ENCODE data around the gene LDLRAD4. TPM values are rescaled to one million over a fixed set of nuclear protein-coding genes. Genes with fewer than 3 reads are reported as not detected.
A peak's percentile ranks its signal among the peaks of the same experiment; 100 is the strongest.

Gene LDLRAD4
- total RNA-seq, 1 donor from 2014 or later = 18.4 TPM

DNA sequence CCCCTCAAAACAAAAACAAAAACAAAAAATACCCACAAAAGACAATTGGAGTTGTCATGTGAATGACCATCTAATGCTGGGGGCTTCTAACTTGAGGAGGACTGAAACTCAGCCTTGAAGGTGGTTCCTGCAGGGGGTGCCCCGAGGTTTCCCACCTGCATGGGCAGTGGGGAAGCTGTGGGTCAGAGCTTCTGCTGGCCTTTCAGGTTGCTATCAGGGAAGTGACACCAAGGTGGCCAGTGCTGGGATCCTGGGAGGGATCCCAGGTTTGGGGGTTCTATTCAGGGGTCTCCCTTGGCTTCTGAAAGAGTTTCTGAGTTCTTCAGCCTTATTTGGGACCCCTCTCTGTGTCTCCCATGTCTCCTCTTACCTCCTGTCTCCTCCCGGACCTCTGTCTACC lies 62.8 kb downstream of the LDLRAD4 start:
- peak; percentile 19 for DNase-seq

DNA sequence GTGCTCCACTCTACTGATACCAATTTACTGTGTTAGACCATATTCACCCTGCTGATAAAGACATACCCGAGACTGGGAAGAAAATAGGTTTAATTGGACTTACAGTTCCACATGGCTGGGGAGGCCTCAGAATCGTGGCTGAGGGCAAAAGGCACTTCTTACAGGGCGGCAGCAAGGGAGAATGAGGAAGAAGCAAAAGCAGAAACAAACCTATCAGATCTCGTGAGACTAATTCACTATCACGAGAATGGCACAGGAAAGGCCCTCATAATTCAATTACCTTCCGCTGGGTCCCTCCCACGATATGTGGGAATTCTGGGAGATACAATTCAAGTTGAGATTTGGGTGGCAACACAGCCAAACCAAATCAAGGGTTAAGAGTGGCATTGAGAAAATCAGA lies 65.2 kb downstream of the LDLRAD4 start:
- H3K36me3 ChIP-seq = no peaks in the 10 kb centered on the region
- intact Hi-C loops (cut with DNase I) = no loop called here
- H3K9me3 ChIP-seq = no peaks in the 10 kb centered on the region
- no peak for DNase-seq
- ATAC-seq = no peak
- no peak overlapping the region for H3K4me3 ChIP-seq
- no peaks in the 10 kb centered on the region for H3K27me3 ChIP-seq
- H3K4me1 ChIP-seq = no peaks in the 10 kb centered on the region
- no peak overlapping the region for H3K27ac ChIP-seq
- no peak for TF ChIP-seq CTCF (IDR thresholded peaks at IDR 0.05)

More for the DNA sequence above, 62.8 kb downstream of the LDLRAD4 start:
- no peak overlapping the region for H3K4me3 ChIP-seq
- H3K36me3 ChIP-seq = no peaks in the 10 kb centered on the region
- no peaks in the 10 kb centered on the region for H3K4me1 ChIP-seq
- intact Hi-C loops (cut with DNase I) = no loop called here
- no peak for TF ChIP-seq CTCF (IDR thresholded peaks at IDR 0.05)
- H3K27me3 ChIP-seq = no peaks in the 10 kb centered on the region
- no peak overlapping the region for H3K27ac ChIP-seq
- ATAC-seq = no peak
- no peaks in the 10 kb centered on the region for H3K9me3 ChIP-seq

- no peak for TF ChIP-seq CTCF (IDR thresholded peaks at IDR 0.05)
- intact Hi-C loops (cut with DNase I) = no loop called here
- no peak for ATAC-seq
- H3K27me3 ChIP-seq = no peaks in the 10 kb centered on the region
- no peaks in the 10 kb centered on the region for H3K9me3 ChIP-seq
- H3K27ac ChIP-seq = no peak overlapping the region
- no peaks in the 10 kb centered on the region for H3K4me1 ChIP-seq
- no peaks in the 10 kb centered on the region for H3K36me3 ChIP-seq
- H3K4me3 ChIP-seq = no peak overlapping the region
- peak; percentile 40 for DNase-seq
Observed at GRCh38 chr18:13284330-13285027, 65.9 kb downstream of the LDLRAD4 start.

GRCh38 chr18:13285874-13286273 lies 67.3 kb downstream of the LDLRAD4 start:
- intact Hi-C loops (cut with DNase I) = no loop called here
- H3K36me3 ChIP-seq = no peaks in the 10 kb centered on the region

GRCh38 chr18:13286456-13287125 lies 68.0 kb downstream of the LDLRAD4 start:
- Histone ChIP-seq H3K4me3 (no peak overlapping the region), H3K27me3 (no peaks in the 10 kb centered on the region), H3K36me3 (no peaks in the 10 kb centered on the region), H3K4me1 (no peaks in the 10 kb centered on the region), H3K27ac (no peak overlapping the region), H3K9me3 (no peaks in the 10 kb centered on the region)
- TF ChIP-seq CTCF (IDR thresholded peaks at IDR 0.05) = no peak
- ATAC-seq (no peak), DNase-seq (peak; percentile 44)
- intact Hi-C loops (cut with DNase I) = no loop called here

More at GRCh38 chr18:13285874-13286273, 67.3 kb downstream of the LDLRAD4 start:
- no peak for TF ChIP-seq CTCF (IDR thresholded peaks at IDR 0.05)
- Histone ChIP-seq H3K27ac (no peak overlapping the region), H3K4me1 (no peaks in the 10 kb centered on the region), H3K9me3 (no peaks in the 10 kb centered on the region), H3K4me3 (no peak overlapping the region), H3K27me3 (no peaks in the 10 kb centered on the region)
- no peak for ATAC-seq
- no peak for DNase-seq

All from upper lobe of right lung (tissue), 1 donor.